Astrocyte (in vitro differentiated cells and primary cell): ENCODE measurements around the gene RNPS1.
"Not testable (repeated sequence)": the region's sequence is repeated elsewhere in the genome, so short reads cannot be mapped to it uniquely, and the experiment has no call there.

ENCODE experiments used
- CTCF ChIP-seq: IDR thresholded peaks from 2 replicates; pipeline ENCODE4 v1.5.1; 2011; ENCODE audit warnings: low read depth, mild to moderate bottlenecking, inconsistent platforms, low read length, moderate library complexity; ENCODE audit not compliant: insufficient read depth
- EZH2 ChIP-seq: IDR thresholded peaks from 2 replicates; pipeline ENCODE4 v1.6.1; 2012; ENCODE audit warnings: mild to moderate bottlenecking, low read length, inconsistent platforms; ENCODE audit not compliant: insufficient read depth

GRCh38 chr16:2263026-2263425 is 4.9 kb downstream of the RNPS1 start:
- not testable (repeated sequence) for TF ChIP-seq CTCF, EZH2
